AG09309 (cell line): ENCODE results near the gene SLC25A51.

Experiments
- DNase-seq: peaks from one replicate; pipeline ENCODE4 v3.0.0-alpha.2; 2010; ENCODE audit warnings: low read depth
- H3K4me3 ChIP-seq: 2 replicates; pipeline ENCODE4 v1.5.1; 2011; ENCODE audit warnings: mild to moderate bottlenecking, low read depth, low read length, moderate library complexity; ENCODE audit not compliant: control insufficient read depth
- CTCF ChIP-seq: IDR thresholded peaks from 2 replicates; pipeline ENCODE4 v1.5.1; 2011; ENCODE audit warnings: mild to moderate bottlenecking, low read depth, low read length, inconsistent platforms; ENCODE audit not compliant: insufficient read depth, control insufficient read depth; ENCODE audit errors: missing control alignments

SLC25A51 gene

DNA sequence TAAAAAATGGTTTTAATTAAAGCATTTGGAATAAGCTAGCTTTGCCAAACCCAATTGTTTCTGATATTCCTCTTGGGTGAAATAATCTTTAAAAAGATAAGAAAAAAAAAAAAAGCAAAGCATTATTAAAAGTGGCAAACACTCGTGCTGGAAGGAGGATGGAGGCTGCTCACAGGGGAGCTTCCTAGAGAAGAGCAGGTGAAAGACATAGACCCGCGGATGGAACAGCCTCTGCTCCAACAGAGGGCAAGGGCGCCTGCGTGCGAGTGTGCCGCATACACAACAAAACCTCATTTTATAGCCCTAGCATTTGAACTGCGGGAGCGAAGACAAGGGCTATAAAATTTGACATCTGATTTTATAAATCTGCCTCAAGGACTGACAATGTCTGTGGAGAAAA, 33.4 kb upstream of the SLC25A51 start:
- H3K4me3 ChIP-seq, result no peak overlapping the region
- no peak for DNase-seq
- TF ChIP-seq CTCF, result no peak

GRCh38 chr9:37936965-37937364, 33.0 kb upstream of the SLC25A51 start:
- peak; percentile 54 for DNase-seq

GRCh38 chr9:37936376-37936775, 32.4 kb upstream of the SLC25A51 start:
- TF ChIP-seq CTCF, result no peak
- H3K4me3 ChIP-seq, result no peak overlapping the region
- DNase-seq, result no peak

More at GRCh38 chr9:37936965-37937364, 33.0 kb upstream of the SLC25A51 start:
- TF ChIP-seq CTCF, result no peak
- H3K4me3 ChIP-seq, result no peak overlapping the region

GRCh38 chr9:37935096-37935495, 31.2 kb upstream of the SLC25A51 start:
- no peak for DNase-seq
- H3K4me3 ChIP-seq, result no peak overlapping the region
- no peak for TF ChIP-seq CTCF

GRCh38 chr9:37931592-37931991, 27.7 kb upstream of the SLC25A51 start:
- no peak for TF ChIP-seq CTCF
- no peak for DNase-seq
- H3K4me3 ChIP-seq, result no peak overlapping the region

GRCh38 chr9:37929441-37929895, 25.5 kb upstream of the SLC25A51 start:
- TF ChIP-seq CTCF, result no peak
- no peak overlapping the region for H3K4me3 ChIP-seq
- no peak for DNase-seq
